Ascending aorta (tissue), 2 donors: ENCODE measurements around the gene TREM2. TPM values are rescaled to one million over a fixed set of nuclear protein-coding genes. Genes with fewer than 3 reads are reported as not detected.

ENCODE experiments used
- DNase-seq, 2 donors: peaks; one replicate each; pipeline ENCODE4 v3.0.0-alpha.2; 2019; ENCODE audit warnings: low spot score in 2 of 2
- H3K27ac ChIP-seq, 2 donors: fragments of 200-600 bp; sonication (generic); one replicate each; pipeline ENCODE4 v1.5.1; 2016 to 2017; ENCODE audit warnings: mild to moderate bottlenecking in 1 of 2
- H3K27me3 ChIP-seq: fragments of 200-600 bp; sonication (generic); one replicate; pipeline ENCODE4 v1.5.1; 2017
- H3K36me3 ChIP-seq, 2 donors: fragments of 200-600 bp; sonication (generic); one replicate each; pipeline ENCODE4 v1.5.1; 2016
- H3K4me1 ChIP-seq, 2 donors: fragments of 200-600 bp; sonication (generic); one replicate each; pipeline ENCODE4 v1.5.1; 2016 to 2017; ENCODE audit warnings: mild to moderate bottlenecking in 1 of 2
- H3K4me3 ChIP-seq, 2 donors: fragments of 200-600 bp; sonication (generic); one replicate each; pipeline ENCODE4 v1.5.1; 2016 to 2017; ENCODE audit warnings: mild to moderate bottlenecking in 1 of 2
- H3K9me3 ChIP-seq, 2 donors: fragments of 200-600 bp; sonication (generic); one replicate each; pipeline ENCODE4 v1.5.1; 2016
- CTCF ChIP-seq, 3 experiments: fragments of 200-600 bp in 2 of 3; fragments of 450-650 bp in 1 of 3; sonication (generic) in 2 of 3; IDR thresholded peaks; one replicate each; pipeline ENCODE4 v1.5.1; 2016 to 2019; ENCODE audit warnings: antibody characterized with exemption in 3 of 3, mild to moderate bottlenecking in 1 of 3, moderate library complexity in 1 of 3
- intact Hi-C: fragments of 100-400 bp; cut with DNase I; formaldehyde crosslinking; loops from one replicate; pipeline ENCODE4 v1.15.1; 2023
- total RNA-seq: library from RNA; depleted of rRNA; stranded (reverse); fragments of >200 nt; gene quantifications from one replicate; pipeline ENCODE4 v1.1.0, GENCODE V29; 2016

TREM2 gene
- total RNA-seq, 1 donor from 2014 or later: 0.43 TPM

- Histone ChIP-seq H3K4me1 (no peaks in the 10 kb centered on the region), H3K27ac (no peak overlapping the region), H3K9me3 (no peaks in the 10 kb centered on the region), H3K27me3 (no peaks in the 10 kb centered on the region), H3K36me3 (no peaks in the 10 kb centered on the region), H3K4me3 (no peak overlapping the region)
- no peak for TF ChIP-seq CTCF (IDR thresholded peaks at IDR 0.05)
- no peak for DNase-seq
- intact Hi-C loops: no loop called here
Measured at GRCh38 chr6:41187924-41188886, 25.3 kb upstream of the TREM2 start.

GRCh38 chr6:41186031-41186562 is 23.2 kb upstream of the TREM2 start:
- intact Hi-C loops: no loop called here
- no peak for DNase-seq
- H3K4me1 ChIP-seq: no peaks in the 10 kb centered on the region

GRCh38 chr6:41184761-41185160 is 21.8 kb upstream of the TREM2 start:
- no peak overlapping the region for H3K27ac ChIP-seq
- intact Hi-C loops: no loop called here
- H3K4me3 ChIP-seq: no peak overlapping the region

More at GRCh38 chr6:41186031-41186562, 23.2 kb upstream of the TREM2 start:
- Histone ChIP-seq H3K36me3 (no peaks in the 10 kb centered on the region), H3K9me3 (no peaks in the 10 kb centered on the region), H3K27ac (no peak overlapping the region), H3K4me3 (no peak overlapping the region), H3K27me3 (no peaks in the 10 kb centered on the region)
- no peak for TF ChIP-seq CTCF (IDR thresholded peaks at IDR 0.05)

DNA sequence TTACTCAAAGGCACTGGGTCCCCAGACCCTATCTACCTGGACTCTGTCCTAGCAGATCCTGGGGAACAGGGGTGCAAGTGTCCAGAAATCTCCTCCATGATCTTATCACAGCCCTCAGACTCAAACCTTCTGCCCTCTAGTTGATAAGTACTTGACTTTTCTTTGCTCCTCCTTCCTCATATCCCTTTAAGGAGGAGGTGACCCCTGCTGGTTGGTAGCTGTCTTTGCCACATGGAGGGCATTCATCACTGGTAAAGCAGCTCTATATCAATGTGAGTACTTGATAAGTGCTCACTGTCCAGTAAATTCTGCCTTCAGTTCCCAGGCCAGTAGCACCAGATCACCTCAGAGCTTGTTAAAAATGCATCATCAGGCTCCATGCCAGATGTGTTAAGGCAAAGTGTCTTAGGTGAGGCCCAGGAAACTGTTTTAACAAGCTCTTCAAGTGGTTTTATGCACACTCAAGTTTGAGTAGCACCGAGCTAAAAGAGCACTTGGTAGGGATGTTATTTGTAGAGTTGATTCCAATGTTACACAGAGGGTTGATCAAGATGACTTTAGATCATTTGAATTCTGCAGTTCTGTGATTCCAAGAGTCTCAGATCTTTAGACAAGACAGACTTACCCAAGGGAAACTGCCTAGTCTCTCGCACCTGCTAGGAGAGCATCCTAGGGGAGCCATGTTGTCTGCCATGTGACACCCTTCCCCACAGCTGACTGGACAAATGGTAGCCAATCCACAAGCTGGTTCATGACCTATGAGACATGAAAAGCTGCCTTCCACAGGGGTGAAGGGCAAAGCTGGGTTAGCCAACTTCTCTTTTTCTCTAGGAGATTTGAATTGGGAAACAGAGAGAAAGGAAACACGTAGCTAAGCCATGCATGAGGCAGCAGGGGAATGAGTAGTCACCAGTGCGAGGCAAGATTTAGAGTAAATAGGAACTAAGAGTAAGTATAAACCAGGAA is 19.4 kb upstream of the TREM2 start:
- H3K27me3 ChIP-seq: no peaks in the 10 kb centered on the region
- TF ChIP-seq CTCF (IDR thresholded peaks at IDR 0.05): peak in 1 of 3 experiments; percentile 34
- no peak overlapping the region for H3K27ac ChIP-seq
- DNase-seq: no peak
- H3K4me1 ChIP-seq: no peaks in the 10 kb centered on the region
- H3K4me3 ChIP-seq: no peak overlapping the region
- H3K36me3 ChIP-seq: no peaks in the 10 kb centered on the region
- H3K9me3 ChIP-seq: no peaks in the 10 kb centered on the region
- intact Hi-C loops: no loop called here

More at GRCh38 chr6:41184761-41185160, 21.8 kb upstream of the TREM2 start:
- Histone ChIP-seq H3K27me3 (no peaks in the 10 kb centered on the region), H3K36me3 (no peaks in the 10 kb centered on the region), H3K9me3 (no peaks in the 10 kb centered on the region), H3K4me1 (no peaks in the 10 kb centered on the region)
- TF ChIP-seq CTCF (IDR thresholded peaks at IDR 0.05): no peak
- no peak for DNase-seq

DNA sequence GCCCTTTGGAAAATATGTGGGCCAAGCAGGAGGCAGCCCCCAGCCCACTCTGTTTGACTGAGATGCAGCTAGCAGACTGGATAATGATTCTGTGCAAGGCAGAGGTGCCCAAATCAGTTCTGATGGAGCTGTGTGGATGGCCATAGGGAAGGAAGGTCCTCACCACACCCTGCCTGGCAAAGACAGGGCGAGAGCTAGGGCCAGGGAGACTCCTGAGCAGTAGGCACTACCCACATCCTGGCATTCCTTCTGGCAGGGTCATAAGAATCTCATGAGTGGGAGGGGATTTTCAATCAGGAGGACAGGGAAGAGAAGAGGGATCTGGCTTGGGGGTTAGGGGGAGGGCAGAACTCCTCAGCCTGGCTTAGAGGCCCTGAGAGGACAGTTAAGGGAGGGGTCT is 18.6 kb upstream of the TREM2 start:
- no peak overlapping the region for H3K4me3 ChIP-seq
- TF ChIP-seq CTCF (IDR thresholded peaks at IDR 0.05): no peak
- H3K27me3 ChIP-seq: no peaks in the 10 kb centered on the region
- intact Hi-C loops: no loop called here
- H3K4me1 ChIP-seq: no peaks in the 10 kb centered on the region
- H3K27ac ChIP-seq: no peak overlapping the region
- no peaks in the 10 kb centered on the region for H3K36me3 ChIP-seq
- H3K9me3 ChIP-seq: no peaks in the 10 kb centered on the region
- no peak for DNase-seq
